Neural cell (in vitro differentiated cells): ENCODE measurements around the gene LAMC2.

Experiments used
- EP300 ChIP-seq: fragments of 450-650 bp; conservative IDR thresholded peaks from 2 replicates; pipeline ENCODE4 v1.6.1; 2014; ENCODE audit warnings: antibody characterized with exemption, mild to moderate bottlenecking, moderate library complexity; ENCODE audit not compliant: poor library complexity, severe bottlenecking
- EZH2 ChIP-seq: fragments of 200-600, 300-800 bp; shearing (Covaris generic), sonication (generic); IDR thresholded peaks from 2 replicates; pipeline ENCODE4 v1.6.1; 2014; ENCODE audit warnings: antibody characterized with exemption, low read length, borderline replicate concordance, mild to moderate bottlenecking; ENCODE audit not compliant: insufficient read depth, poor library complexity, severe bottlenecking
- MXI1 ChIP-seq: fragments of 450-650 bp; conservative IDR thresholded peaks from 2 replicates; pipeline ENCODE4 v1.6.1; 2014; ENCODE audit warnings: antibody characterized with exemption, mild to moderate bottlenecking; ENCODE audit not compliant: poor library complexity, severe bottlenecking
- POLR2AphosphoS5 ChIP-seq: IDR thresholded peaks from 2 replicates; pipeline ENCODE4 v1.6.1; 2012
- TAF1 ChIP-seq: IDR thresholded peaks from 2 replicates; pipeline ENCODE4 v1.6.1; 2012; ENCODE audit warnings: low read depth
- TF ChIP-seq, protein P1 (sequence below): fragments of 450-650 bp; IDR thresholded peaks from 2 replicates; pipeline ENCODE4 v1.5.1; 2014; ENCODE audit warnings: antibody characterized with exemption, mild to moderate bottlenecking, moderate library complexity; ENCODE audit not compliant: poor library complexity, severe bottlenecking

DNA sequence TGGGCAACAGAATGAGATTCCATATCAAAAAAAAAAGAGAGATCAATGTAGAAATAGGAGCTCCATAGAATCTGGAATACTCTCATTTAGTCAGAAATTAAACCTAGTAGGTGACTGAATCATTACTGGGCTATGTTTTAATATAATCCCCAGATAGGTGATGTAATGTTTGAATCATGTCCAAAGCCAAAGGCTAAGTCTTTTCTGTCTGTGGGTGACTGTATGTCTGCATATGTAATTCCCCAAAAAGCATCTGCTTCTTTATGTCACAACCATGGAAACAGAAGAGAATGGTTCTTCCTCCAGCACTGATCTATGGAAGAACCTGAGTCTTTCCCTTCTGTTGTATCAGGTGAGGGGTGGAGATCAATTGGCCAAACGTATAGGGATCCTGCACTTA is 5.8 kb downstream of the LAMC2 start:
- TF ChIP-seq POLR2AphosphoS5 (no peak), EZH2 (no peak), MXI1 (no peak), EP300 (no peak), TAF1 (no peak)
- TF ChIP-seq, protein P1, sequence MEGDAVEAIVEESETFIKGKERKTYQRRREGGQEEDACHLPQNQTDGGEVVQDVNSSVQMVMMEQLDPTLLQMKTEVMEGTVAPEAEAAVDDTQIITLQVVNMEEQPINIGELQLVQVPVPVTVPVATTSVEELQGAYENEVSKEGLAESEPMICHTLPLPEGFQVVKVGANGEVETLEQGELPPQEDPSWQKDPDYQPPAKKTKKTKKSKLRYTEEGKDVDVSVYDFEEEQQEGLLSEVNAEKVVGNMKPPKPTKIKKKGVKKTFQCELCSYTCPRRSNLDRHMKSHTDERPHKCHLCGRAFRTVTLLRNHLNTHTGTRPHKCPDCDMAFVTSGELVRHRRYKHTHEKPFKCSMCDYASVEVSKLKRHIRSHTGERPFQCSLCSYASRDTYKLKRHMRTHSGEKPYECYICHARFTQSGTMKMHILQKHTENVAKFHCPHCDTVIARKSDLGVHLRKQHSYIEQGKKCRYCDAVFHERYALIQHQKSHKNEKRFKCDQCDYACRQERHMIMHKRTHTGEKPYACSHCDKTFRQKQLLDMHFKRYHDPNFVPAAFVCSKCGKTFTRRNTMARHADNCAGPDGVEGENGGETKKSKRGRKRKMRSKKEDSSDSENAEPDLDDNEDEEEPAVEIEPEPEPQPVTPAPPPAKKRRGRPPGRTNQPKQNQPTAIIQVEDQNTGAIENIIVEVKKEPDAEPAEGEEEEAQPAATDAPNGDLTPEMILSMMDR = no peak
